A673 (cell line): ENCODE results near the gene ST3GAL6. TPM values are rescaled to one million over a fixed set of nuclear protein-coding genes. Genes with fewer than 3 reads are reported as not detected.

Experiments
- BruUV-seq: library from RNA; stranded (reverse); fragments of 400-500 nt; replicated peaks from 2 replicates; lab custom pipeline; 2021; lab: Mats Ljungman, UMichigan
- CTCF ChIA-PET: fragments of 300-600 bp; sonication (Branson Sonifier 250); formaldehyde crosslinking; loops from one replicate; lab custom pipeline; 2022; ENCODE audit warnings: antibody characterized with exemption; lab: Charles Lee
- POLR2A ChIA-PET: fragments of 300-600 bp; sonication (Branson Sonifier 250); formaldehyde crosslinking; loops from one replicate; lab custom pipeline; 2022; ENCODE audit warnings: antibody characterized with exemption; ENCODE audit not compliant: low non-redundant PET; lab: Charles Lee
- DNase-seq: peaks from one replicate; pipeline ENCODE4 v3.0.0-alpha.2; 2015; ENCODE audit warnings: low spot score
- H3K27ac ChIP-seq: fragments of 200-600 bp; sonication (generic); 2 replicates; pipeline ENCODE4 v1.5.1; 2016; ENCODE audit warnings: mixed run types, low read depth, mild to moderate bottlenecking, mixed read lengths, antibody characterized with exemption, low read length; ENCODE audit not compliant: poor library complexity, severe bottlenecking
- H3K27me3 ChIP-seq: fragments of 200-600 bp; sonication (generic); replicated peaks from 2 replicates; pipeline ENCODE4 v1.6.1; 2017; ENCODE audit warnings: mixed run types, low read depth, mild to moderate bottlenecking, mixed read lengths, antibody characterized with exemption, low read length; ENCODE audit not compliant: insufficient read depth, poor library complexity
- H3K36me3 ChIP-seq: fragments of 200-600 bp; sonication (generic); 2 replicates; pipeline ENCODE4 v1.6.1; 2016; ENCODE audit warnings: mixed run types, mild to moderate bottlenecking, mixed read lengths, antibody characterized with exemption, low read length; ENCODE audit not compliant: insufficient read depth, poor library complexity, severe bottlenecking
- H3K4me1 ChIP-seq: fragments of 200-600 bp; sonication (generic); 2 replicates; pipeline ENCODE4 v1.6.1; 2017; ENCODE audit warnings: mixed run types, mild to moderate bottlenecking, mixed read lengths, antibody characterized with exemption, low read length; ENCODE audit not compliant: insufficient read depth, poor library complexity, severe bottlenecking
- H3K4me3 ChIP-seq: fragments of 200-600 bp; sonication (generic); 2 replicates; pipeline ENCODE4 v1.5.1; 2016; ENCODE audit warnings: low read depth, mixed run types, mild to moderate bottlenecking, mixed read lengths, low read length; ENCODE audit not compliant: poor library complexity, severe bottlenecking
- H3K9me3 ChIP-seq: fragments of 200-600 bp; sonication (generic); 2 replicates; pipeline ENCODE4 v1.6.1; 2016; ENCODE audit warnings: mixed run types, low read depth, mild to moderate bottlenecking, mixed read lengths, antibody characterized with exemption, low read length; ENCODE audit not compliant: poor library complexity, severe bottlenecking
- CTCF ChIP-seq: fragments of 300-800, 200-600 bp; sonication (generic); conservative IDR thresholded peaks from 2 replicates; pipeline ENCODE4 v1.5.1; 2017; ENCODE audit warnings: low read depth, mild to moderate bottlenecking, antibody characterized with exemption, low read length, moderate library complexity, mixed read lengths
- EZH2 ChIP-seq: fragments of 200-600 bp; sonication (generic); IDR thresholded peaks from 2 replicates; pipeline ENCODE4 v1.6.1; 2017; ENCODE audit warnings: borderline replicate concordance, low read depth, mild to moderate bottlenecking, mixed read lengths, antibody characterized with exemption, low read length; ENCODE audit not compliant: poor library complexity, severe bottlenecking
- intact Hi-C: fragments of 100-400 bp; cut with micrococcal nuclease; formaldehyde crosslinking; loops from one replicate; pipeline ENCODE4 v1.10.0; 2022; ENCODE audit not compliant: unreplicated experiment
- total RNA-seq: library from RNA; stranded (reverse); gene quantifications from 2 replicates; pipeline ENCODE4 v1.2.3, GENCODE V29; 2021

Gene ST3GAL6
- total RNA-seq, 1 experiment from 2014 or later, result 4.8 TPM

GRCh38 chr3:98718730-98719129 is 44.4 kb upstream of the ST3GAL6 start:
- BruUV-seq, result no TSS peak
- Histone ChIP-seq H3K27ac (no peak overlapping the region), H3K9me3 (no peaks in the 10 kb centered on the region), H3K36me3 (no peaks in the 10 kb centered on the region), H3K4me3 (no peak overlapping the region), H3K4me1 (no peaks in the 10 kb centered on the region), H3K27me3 (no peaks in the 10 kb centered on the region)
- intact Hi-C loops, result no loop called here
- ChIA-PET CTCF (no interaction called here), POLR2A (no interaction called here)
- TF ChIP-seq EZH2, result no peak
- no peak for TF ChIP-seq CTCF
- DNase-seq, result no peak

GRCh38 chr3:98721776-98722175 is 41.4 kb upstream of the ST3GAL6 start:
- intact Hi-C loops, result no loop called here
- Histone ChIP-seq H3K4me3 (no peak overlapping the region), H3K4me1 (no peaks in the 10 kb centered on the region), H3K36me3 (no peaks in the 10 kb centered on the region), H3K27me3 (no peaks in the 10 kb centered on the region), H3K9me3 (no peaks in the 10 kb centered on the region), H3K27ac (no peak overlapping the region)
- TF ChIP-seq EZH2 (no peak), CTCF (no peak)
- no peak for DNase-seq
- ChIA-PET POLR2A (no interaction called here), CTCF (no interaction called here)
- no TSS peak for BruUV-seq

GRCh38 chr3:98722389-98722788 is 40.8 kb upstream of the ST3GAL6 start:
- Histone ChIP-seq H3K4me3 (no peak overlapping the region), H3K27me3 (no peaks in the 10 kb centered on the region), H3K27ac (no peak overlapping the region), H3K4me1 (no peaks in the 10 kb centered on the region), H3K36me3 (no peaks in the 10 kb centered on the region), H3K9me3 (no peaks in the 10 kb centered on the region)
- TF ChIP-seq EZH2 (no peak), CTCF (no peak)
- intact Hi-C loops, result no loop called here
- ChIA-PET CTCF (no interaction called here), POLR2A (no interaction called here)
- DNase-seq, result no peak
- BruUV-seq, result no TSS peak
